ENCODE results near the gene NOSTRIN. TPM values are rescaled to one million over a fixed set of nuclear protein-coding genes. Genes with fewer than 3 reads are reported as not detected.

The NOSTRIN gene
- polyA plus RNA-seq, 3 donors, result not detected

DNA sequence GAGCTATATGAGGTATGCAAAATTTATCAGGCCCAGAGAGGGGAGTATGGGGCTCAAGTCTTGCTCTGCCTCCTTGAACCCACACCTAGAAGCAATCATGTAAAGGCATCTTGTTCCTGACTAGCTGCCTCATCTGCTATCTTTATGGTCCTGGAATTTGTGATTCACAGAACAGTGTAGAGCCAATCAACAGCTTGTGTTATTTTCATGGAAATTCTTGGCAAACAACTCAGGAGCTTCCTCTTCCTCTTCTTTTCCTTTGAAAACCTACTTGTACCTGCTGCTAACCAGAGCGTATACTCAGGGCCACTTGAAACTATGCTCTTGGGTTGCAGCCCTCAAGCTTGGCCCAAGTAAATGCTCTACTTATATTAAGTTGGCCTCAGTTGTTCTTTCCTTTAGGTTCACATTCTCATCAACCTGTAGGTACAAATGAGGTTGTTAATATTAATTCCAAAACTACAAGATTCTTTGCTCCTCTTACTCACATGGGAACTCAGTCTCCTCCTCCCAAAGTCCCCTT is 3.5 kb upstream of the NOSTRIN start:
- H3K4me1 ChIP-seq (ENCODE audit: control insufficient read depth in 1 of 2, insufficient read depth in 2 of 2, low read length in 2 of 2), result no peaks in the 10 kb centered on the region
- no peak for DNase-seq
- Mint-ChIP-seq H3K4me3 (no peak overlapping the region), H3K36me3 (no peaks in the 10 kb centered on the region), H3K27me3 (ENCODE audit: low read depth in 3 of 3) (peaks cover 0 to 2% (median 1%) of the 10 kb centered on the region in 3 donors), H3K4me1 (no peaks in the 10 kb centered on the region), H3K27ac (no peak overlapping the region), H3K9me3 (peaks cover 0 to 1% (median 0%) of the 10 kb centered on the region in 7 donors)
- TF ChIP-seq, protein P1, sequence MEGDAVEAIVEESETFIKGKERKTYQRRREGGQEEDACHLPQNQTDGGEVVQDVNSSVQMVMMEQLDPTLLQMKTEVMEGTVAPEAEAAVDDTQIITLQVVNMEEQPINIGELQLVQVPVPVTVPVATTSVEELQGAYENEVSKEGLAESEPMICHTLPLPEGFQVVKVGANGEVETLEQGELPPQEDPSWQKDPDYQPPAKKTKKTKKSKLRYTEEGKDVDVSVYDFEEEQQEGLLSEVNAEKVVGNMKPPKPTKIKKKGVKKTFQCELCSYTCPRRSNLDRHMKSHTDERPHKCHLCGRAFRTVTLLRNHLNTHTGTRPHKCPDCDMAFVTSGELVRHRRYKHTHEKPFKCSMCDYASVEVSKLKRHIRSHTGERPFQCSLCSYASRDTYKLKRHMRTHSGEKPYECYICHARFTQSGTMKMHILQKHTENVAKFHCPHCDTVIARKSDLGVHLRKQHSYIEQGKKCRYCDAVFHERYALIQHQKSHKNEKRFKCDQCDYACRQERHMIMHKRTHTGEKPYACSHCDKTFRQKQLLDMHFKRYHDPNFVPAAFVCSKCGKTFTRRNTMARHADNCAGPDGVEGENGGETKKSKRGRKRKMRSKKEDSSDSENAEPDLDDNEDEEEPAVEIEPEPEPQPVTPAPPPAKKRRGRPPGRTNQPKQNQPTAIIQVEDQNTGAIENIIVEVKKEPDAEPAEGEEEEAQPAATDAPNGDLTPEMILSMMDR (IDR thresholded peaks at IDR 0.05), result no peak
- no peak overlapping the region for H2AFZ ChIP-seq (ENCODE audit: insufficient read depth, low read depth, low read length, poor library complexity, severe bottlenecking)
- H3K27me3 ChIP-seq (ENCODE audit: control insufficient read depth in 2 of 2, insufficient read depth in 2 of 2, low read length in 2 of 2), result no peaks in the 10 kb centered on the region
- H3K27ac ChIP-seq (ENCODE audit: low read depth in 1 of 2, low read length in 2 of 2), result no peak overlapping the region
- no peaks in the 10 kb centered on the region for H3K9me3 ChIP-seq (replicated peaks in 1 of 2; ENCODE audit: control insufficient read depth in 1 of 2, insufficient read depth in 1 of 2, low read length in 2 of 2)
- no CpG with 5 or more reads among the region's 1 CpG for WGBS (ENCODE audit: insufficient coverage)
- H3K79me2 ChIP-seq (ENCODE audit: insufficient read depth, low read length), result no peaks in the 10 kb centered on the region
- H4K20me1 ChIP-seq (ENCODE audit: insufficient read depth, low read length), result no peaks in the 10 kb centered on the region
- H3K36me3 ChIP-seq (replicated peaks in 1 of 2; ENCODE audit: control insufficient read depth in 1 of 2, insufficient read depth in 2 of 2, low read length in 2 of 2), result no peaks in the 10 kb centered on the region
- no peak overlapping the region for H3K9ac ChIP-seq (ENCODE audit: insufficient read depth, low read length, poor library complexity, severe bottlenecking)
- intact Hi-C loops (cut with micrococcal nuclease), result no loop called here
- H3K4me3 ChIP-seq (replicated peaks in 1 of 3; ENCODE audit: low read depth in 2 of 3, low read length in 3 of 3), result no peak overlapping the region
- H3K4me2 ChIP-seq (replicated peaks; ENCODE audit: extremely low read depth, low read length, poor library complexity, severe bottlenecking), result no peak overlapping the region

DNA sequence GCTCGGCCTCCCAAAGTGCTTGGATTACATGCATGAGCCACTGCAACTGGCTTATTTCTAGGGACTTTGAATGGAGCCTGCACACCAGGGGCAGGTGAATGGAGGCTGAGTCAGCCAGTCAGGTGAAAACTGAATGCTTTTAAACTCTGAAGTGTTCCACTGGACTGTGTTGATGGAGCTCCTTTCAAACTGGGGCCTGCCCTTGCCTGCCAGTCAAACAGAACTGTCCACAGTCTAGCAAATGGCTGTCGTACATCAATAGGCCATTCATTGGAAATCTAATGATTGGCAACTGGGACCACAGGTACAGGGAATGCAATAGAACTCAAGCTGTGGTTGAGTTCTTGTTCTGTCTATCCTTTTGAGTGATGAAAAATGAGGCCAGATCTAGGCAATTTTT is 966 bp upstream of the NOSTRIN start:
- Histone ChIP-seq H3K9me3 (replicated peaks in 1 of 2; ENCODE audit: control insufficient read depth in 1 of 2, insufficient read depth in 1 of 2, low read length in 2 of 2) (no peaks in the 10 kb centered on the region), H3K4me3 (replicated peaks in 1 of 3; ENCODE audit: low read depth in 2 of 3, low read length in 3 of 3) (no peak overlapping the region), H3K27ac (ENCODE audit: low read depth in 1 of 2, low read length in 2 of 2) (no peak overlapping the region), H3K4me2 (replicated peaks; ENCODE audit: extremely low read depth, low read length, poor library complexity, severe bottlenecking) (no peak overlapping the region), H3K36me3 (replicated peaks in 1 of 2; ENCODE audit: control insufficient read depth in 1 of 2, insufficient read depth in 2 of 2, low read length in 2 of 2) (no peaks in the 10 kb centered on the region), H3K27me3 (ENCODE audit: control insufficient read depth in 2 of 2, insufficient read depth in 2 of 2, low read length in 2 of 2) (no peaks in the 10 kb centered on the region), H4K20me1 (ENCODE audit: insufficient read depth, low read length) (no peaks in the 10 kb centered on the region), H2AFZ (ENCODE audit: insufficient read depth, low read depth, low read length, poor library complexity, severe bottlenecking) (no peak overlapping the region), H3K9ac (ENCODE audit: insufficient read depth, low read length, poor library complexity, severe bottlenecking) (no peak overlapping the region), H3K4me1 (ENCODE audit: control insufficient read depth in 1 of 2, insufficient read depth in 2 of 2, low read length in 2 of 2) (no peaks in the 10 kb centered on the region), H3K79me2 (ENCODE audit: insufficient read depth, low read length) (no peaks in the 10 kb centered on the region)
- intact Hi-C loops (cut with micrococcal nuclease), result no loop called here
- Mint-ChIP-seq H3K9me3 (peaks cover 0 to 1% (median 0%) of the 10 kb centered on the region in 7 donors), H3K4me3 (no peak overlapping the region), H3K36me3 (no peaks in the 10 kb centered on the region), H3K4me1 (no peaks in the 10 kb centered on the region), H3K27ac (no peak overlapping the region), H3K27me3 (ENCODE audit: low read depth in 3 of 3) (peaks cover 0 to 2% (median 1%) of the 10 kb centered on the region in 3 donors)
- 50% methylated on average over 2 of the region's 2 CpGs for WGBS (ENCODE audit: insufficient coverage)
- DNase-seq, result no peak
- TF ChIP-seq, protein P1 (IDR thresholded peaks at IDR 0.05), result no peak
